IPS-20b (cell line): Measurements from ENCODE around the gene DUSP12.

Experiments used
- H3K27ac ChIP-seq: one replicate; pipeline ENCODE4 v1.5.1; 2013; ENCODE audit warnings: low read length
- H3K27me3 ChIP-seq: 2 replicates; pipeline ENCODE4 v1.6.1; 2013; ENCODE audit warnings: mild to moderate bottlenecking, low read length, inconsistent platforms; ENCODE audit not compliant: insufficient read depth
- H3K36me3 ChIP-seq: 2 replicates; pipeline ENCODE4 v1.6.1; 2013; ENCODE audit warnings: low read depth, mild to moderate bottlenecking, inconsistent platforms, low read length, moderate library complexity; ENCODE audit not compliant: insufficient read depth
- H3K4me1 ChIP-seq: 2 replicates; pipeline ENCODE4 v1.6.1; 2013; ENCODE audit warnings: mild to moderate bottlenecking, control low read depth, inconsistent platforms, low read length, moderate library complexity; ENCODE audit not compliant: insufficient read depth
- H3K4me3 ChIP-seq: 2 replicates; pipeline ENCODE4 v1.5.1; 2013; ENCODE audit warnings: mild to moderate bottlenecking, low read length, inconsistent platforms
- H3K9ac ChIP-seq: 2 replicates; pipeline ENCODE4 v1.6.1; 2013; ENCODE audit warnings: low read depth, mild to moderate bottlenecking, inconsistent platforms, low read length, moderate library complexity
- H3K9me3 ChIP-seq: 2 replicates; pipeline ENCODE4 v1.6.1; 2013; ENCODE audit warnings: mild to moderate bottlenecking, low read depth, low read length, inconsistent platforms; ENCODE audit not compliant: insufficient read depth

The DUSP12 gene

DNA sequence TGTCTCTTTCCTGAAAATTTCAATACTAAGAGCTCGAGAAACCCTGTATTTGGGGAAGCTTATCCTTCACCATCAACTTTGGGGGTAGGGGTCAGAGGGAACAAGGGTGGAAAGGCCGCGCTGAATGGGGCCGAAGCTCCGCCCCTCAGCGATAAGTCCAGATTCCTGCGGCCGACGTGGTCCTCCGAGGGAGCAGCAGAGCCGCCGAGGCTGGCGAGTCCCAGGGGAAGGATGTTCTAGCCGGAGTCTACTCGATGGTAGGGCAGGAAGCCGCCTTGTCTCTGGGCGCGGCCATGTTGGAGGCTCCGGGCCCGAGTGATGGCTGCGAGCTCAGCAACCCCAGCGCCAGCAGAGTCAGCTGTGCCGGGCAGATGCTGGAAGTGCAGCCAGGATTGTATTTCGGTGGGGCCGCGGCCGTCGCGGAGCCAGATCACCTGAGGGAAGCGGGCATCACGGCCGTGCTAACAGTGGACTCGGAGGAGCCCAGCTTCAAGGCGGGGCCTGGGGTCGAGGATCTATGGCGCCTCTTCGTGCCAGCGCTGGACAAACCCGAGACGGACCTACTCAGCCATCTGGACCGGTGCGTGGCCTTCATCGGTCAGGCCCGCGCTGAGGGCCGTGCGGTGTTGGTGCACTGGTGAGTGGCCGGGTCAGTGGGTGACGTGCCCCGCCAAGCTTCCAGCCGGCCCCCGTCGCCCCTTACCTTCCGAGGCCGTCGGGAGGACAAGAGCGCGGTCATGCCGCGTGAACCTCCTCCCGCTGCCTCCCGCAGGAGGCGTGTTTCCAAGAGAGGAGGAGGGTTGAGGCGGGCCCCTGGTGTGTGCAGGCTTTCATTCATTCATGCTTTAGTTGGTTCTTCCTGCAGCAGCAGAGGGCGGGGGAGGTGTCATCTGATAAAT lies at the start of gene DUSP12:
Gene DUSP12, plus strand, starts transcription at position 278 of the 899 bp plus-strand sequence. Its CDS starts 16 bp downstream, at position 294.
- Histone ChIP-seq H3K27ac (peak within 1 kb of the TSS; percentile 59), H3K4me1 (peaks cover 5% of the 10 kb centered on the region; the same call in 1 of the 2 replicates), H3K36me3 (peaks cover 38% of the 10 kb centered on the region), H3K9ac (peak within 1 kb of the TSS; percentile 91), H3K27me3 (no peaks in the 10 kb centered on the region; the same call in 1 of the 2 replicates), H3K9me3 (no peaks in the 10 kb centered on the region), H3K4me3 (peak within 1 kb of the TSS; percentile 84)

- H3K36me3 ChIP-seq, result no peaks in the 10 kb centered on the region
- no peak overlapping the region for H3K27ac ChIP-seq
- H3K4me3 ChIP-seq, result no peak overlapping the region
- H3K4me1 ChIP-seq, result no peaks in the 10 kb centered on the region
- no peaks in the 10 kb centered on the region for H3K27me3 ChIP-seq
- no peaks in the 10 kb centered on the region for H3K9me3 ChIP-seq
- no peak overlapping the region for H3K9ac ChIP-seq
Measured at GRCh38 chr1:161702250-161702649, 47.3 kb upstream of the DUSP12 start.

- Histone ChIP-seq H3K9ac (no peak overlapping the region), H3K4me3 (no peak overlapping the region), H3K36me3 (no peaks in the 10 kb centered on the region), H3K27me3 (peaks cover 5% of the 10 kb centered on the region; the same call in 1 of the 2 replicates), H3K4me1 (0 out of 2 replicates have a peak, but pooled peaks cover 2% of the 10 kb centered on the region), H3K9me3 (no peaks in the 10 kb centered on the region), H3K27ac (no peak overlapping the region)
Measured at GRCh38 chr1:161705537-161705936, 44.0 kb upstream of the DUSP12 start.

GRCh38 chr1:161706113-161706481 lies 43.5 kb upstream of the DUSP12 start:
- no peaks in the 10 kb centered on the region for H3K9me3 ChIP-seq
- no peak overlapping the region for H3K4me3 ChIP-seq
- H3K9ac ChIP-seq, result no peak overlapping the region
- no peaks in the 10 kb centered on the region for H3K36me3 ChIP-seq
- H3K27ac ChIP-seq, result no peak overlapping the region
- peaks cover 5% of the 10 kb centered on the region; the same call in 1 of the 2 replicates for H3K27me3 ChIP-seq
- 0 out of 2 replicates have a peak, but pooled peaks cover 2% of the 10 kb centered on the region for H3K4me1 ChIP-seq

DNA sequence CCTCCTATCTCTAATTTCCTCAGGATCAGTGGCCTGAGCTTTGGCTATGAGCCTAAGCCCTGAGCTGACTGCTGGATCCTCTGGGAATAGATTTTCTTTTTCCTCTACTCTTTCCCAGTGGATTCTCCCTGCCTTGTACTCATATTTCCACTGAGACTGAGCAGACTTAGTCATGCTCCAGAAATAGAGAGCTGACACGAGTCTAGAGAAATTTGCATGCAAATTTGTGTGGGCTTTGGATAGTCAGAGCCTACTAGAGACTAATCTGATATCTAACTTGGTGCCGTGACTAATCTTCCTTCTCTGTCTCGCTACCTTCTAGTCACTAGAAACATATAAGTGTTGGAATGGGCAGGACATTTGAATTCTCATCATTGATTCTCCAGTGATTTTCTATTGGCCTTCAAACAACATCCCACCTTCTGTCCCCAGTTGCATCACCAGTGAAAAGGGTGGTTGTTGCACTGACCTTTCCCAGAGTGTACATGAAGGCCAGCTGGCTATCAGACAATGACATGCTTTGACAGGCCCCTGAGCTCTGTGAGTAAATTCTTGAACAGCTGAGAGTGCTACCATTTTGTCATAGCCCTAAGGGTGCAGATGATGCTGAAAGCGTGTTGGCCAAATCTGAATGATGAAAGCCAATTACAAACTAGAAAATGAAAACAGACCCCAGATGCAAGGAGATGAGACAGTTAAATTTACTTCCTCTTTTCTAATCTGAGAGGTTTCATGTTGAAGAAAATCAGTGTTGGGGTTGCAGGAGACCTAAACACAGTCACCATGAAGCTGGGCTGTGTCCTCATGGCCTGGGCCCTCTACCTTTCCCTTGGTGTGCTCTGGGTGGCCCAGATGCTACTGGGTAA lies 42.9 kb upstream of the DUSP12 start, which contains the start of gene FCRLA:
Gene FCRLA, plus strand, starts transcription at position 748 of the 866 bp plus-strand sequence. Its CDS starts 36 bp downstream, at position 784.
- H3K27ac ChIP-seq, result no peak within 1 kb of the TSS
- H3K9ac ChIP-seq, result no peak within 1 kb of the TSS
- H3K27me3 ChIP-seq, result peaks cover 5% of the 10 kb centered on the region; the same call in 1 of the 2 replicates
- no peaks in the 10 kb centered on the region for H3K36me3 ChIP-seq
- H3K4me1 ChIP-seq, result 0 out of 2 replicates have a peak, but pooled peaks cover 2% of the 10 kb centered on the region
- H3K4me3 ChIP-seq, result no peak within 1 kb of the TSS
- no peaks in the 10 kb centered on the region for H3K9me3 ChIP-seq

DNA sequence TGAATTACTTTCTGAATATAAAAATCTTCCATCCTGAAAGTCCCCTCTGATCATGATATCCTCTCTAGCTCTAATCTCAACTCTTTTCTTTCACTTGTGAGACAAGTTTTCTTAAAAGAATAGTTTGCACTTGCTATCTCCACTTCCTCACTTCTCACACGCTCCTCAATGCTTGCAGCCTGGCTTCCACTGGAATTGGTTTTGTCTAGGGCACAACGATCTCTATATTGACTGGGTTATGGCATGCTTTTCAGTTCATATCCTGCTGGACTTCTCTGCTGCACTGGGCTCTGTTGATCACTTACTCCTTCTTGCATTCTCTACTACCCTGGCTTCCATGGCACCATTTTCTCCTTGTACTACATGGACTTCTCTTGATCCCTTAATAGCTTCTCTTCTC lies 42.1 kb upstream of the DUSP12 start:
- Histone ChIP-seq H3K4me3 (no peak overlapping the region), H3K4me1 (0 out of 2 replicates have a peak, but pooled peaks cover 2% of the 10 kb centered on the region), H3K9me3 (no peaks in the 10 kb centered on the region), H3K27ac (no peak overlapping the region), H3K27me3 (peaks cover 5% of the 10 kb centered on the region; the same call in 1 of the 2 replicates), H3K36me3 (no peaks in the 10 kb centered on the region), H3K9ac (no peak overlapping the region)

DNA sequence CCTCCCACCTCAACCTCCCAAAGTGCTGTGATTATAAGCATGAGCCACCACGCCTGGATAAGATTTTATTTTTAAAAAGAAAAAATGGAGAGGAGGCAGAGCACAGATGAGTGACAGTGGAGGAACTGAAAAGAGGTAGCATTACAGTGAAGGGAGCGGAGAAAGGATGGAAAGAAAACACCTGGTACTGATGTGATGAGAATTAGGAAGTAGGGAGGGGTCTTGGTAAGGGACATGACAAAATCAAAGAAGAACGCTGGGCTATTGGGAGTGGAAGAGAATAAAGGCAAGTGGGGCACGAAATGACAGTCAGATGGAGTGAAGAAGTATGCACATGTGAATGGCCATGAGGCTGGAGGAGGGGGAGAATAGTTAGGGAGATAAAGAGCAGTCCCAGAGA lies 40.2 kb upstream of the DUSP12 start:
- H3K4me3 ChIP-seq, result no peak overlapping the region
- peaks cover 5% of the 10 kb centered on the region; the same call in 1 of the 2 replicates for H3K27me3 ChIP-seq
- H3K9ac ChIP-seq, result no peak overlapping the region
- no peaks in the 10 kb centered on the region for H3K9me3 ChIP-seq
- H3K4me1 ChIP-seq, result 0 out of 2 replicates have a peak, but pooled peaks cover 2% of the 10 kb centered on the region
- no peaks in the 10 kb centered on the region for H3K36me3 ChIP-seq
- H3K27ac ChIP-seq, result no peak overlapping the region

DNA sequence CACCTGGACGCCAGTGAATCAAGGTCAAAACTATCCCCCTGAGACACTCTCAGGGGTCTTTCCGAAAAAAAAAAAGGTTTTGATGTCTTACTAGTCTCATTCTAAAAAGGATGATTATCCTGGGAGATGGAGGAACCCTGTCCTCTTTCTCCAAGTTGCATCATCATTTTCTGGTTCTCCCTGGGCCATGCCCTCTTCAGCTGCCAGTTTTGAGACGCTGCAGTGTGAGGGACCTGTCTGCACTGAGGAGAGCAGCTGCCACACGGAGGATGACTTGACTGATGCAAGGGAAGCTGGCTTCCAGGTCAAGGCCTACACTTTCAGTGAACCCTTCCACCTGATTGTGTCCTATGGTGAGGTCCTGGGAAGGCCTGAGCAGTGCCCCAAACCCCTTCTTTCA lies 39.0 kb upstream of the DUSP12 start:
- Histone ChIP-seq H3K27ac (no peak overlapping the region), H3K27me3 (peaks cover 5% of the 10 kb centered on the region; the same call in 1 of the 2 replicates), H3K9ac (no peak overlapping the region), H3K4me3 (no peak overlapping the region), H3K9me3 (no peaks in the 10 kb centered on the region), H3K4me1 (0 out of 2 replicates have a peak, but pooled peaks cover 2% of the 10 kb centered on the region), H3K36me3 (no peaks in the 10 kb centered on the region)

GRCh38 chr1:161718559-161719324 lies 30.8 kb upstream of the DUSP12 start:
- Histone ChIP-seq H3K36me3 (no peaks in the 10 kb centered on the region), H3K27me3 (peaks cover 20% of the 10 kb centered on the region), H3K4me3 (no peak overlapping the region), H3K9me3 (no peaks in the 10 kb centered on the region), H3K9ac (no peak overlapping the region), H3K27ac (no peak overlapping the region), H3K4me1 (no peaks in the 10 kb centered on the region)

- no peaks in the 10 kb centered on the region for H3K4me1 ChIP-seq
- H3K27ac ChIP-seq, result no peak overlapping the region
- H3K9me3 ChIP-seq, result no peaks in the 10 kb centered on the region
- peaks cover 25% of the 10 kb centered on the region for H3K27me3 ChIP-seq
- no peak overlapping the region for H3K4me3 ChIP-seq
- no peak overlapping the region for H3K9ac ChIP-seq
- H3K36me3 ChIP-seq, result no peaks in the 10 kb centered on the region
Measured at GRCh38 chr1:161719325-161719611, 30.3 kb upstream of the DUSP12 start.

DNA sequence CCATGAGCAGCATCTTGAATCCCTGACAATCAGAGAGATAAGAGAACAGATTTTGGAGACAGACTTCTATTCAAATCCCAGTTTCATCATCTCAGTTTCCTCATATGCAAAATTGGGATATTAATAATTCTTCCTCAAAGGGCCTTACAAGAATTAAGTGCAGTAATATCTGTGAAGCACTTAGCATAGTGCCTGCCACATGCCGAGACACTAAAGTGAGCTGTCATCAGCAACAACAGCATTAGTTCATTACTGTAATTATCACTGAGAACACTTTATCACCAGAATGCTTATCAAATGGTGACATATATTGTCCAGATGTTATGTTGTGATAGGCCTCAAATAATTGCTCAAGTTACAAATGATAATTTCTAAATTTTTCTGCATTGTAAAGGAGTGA lies 29.2 kb upstream of the DUSP12 start:
- no peak overlapping the region for H3K4me3 ChIP-seq
- no peaks in the 10 kb centered on the region for H3K36me3 ChIP-seq
- H3K9me3 ChIP-seq, result no peaks in the 10 kb centered on the region
- no peak overlapping the region for H3K27ac ChIP-seq
- H3K9ac ChIP-seq, result no peak overlapping the region
- H3K27me3 ChIP-seq, result peaks cover 36% of the 10 kb centered on the region
- H3K4me1 ChIP-seq, result no peaks in the 10 kb centered on the region
